ENCODE results near the gene ZFTA. TPM values are rescaled to one million over a fixed set of nuclear protein-coding genes. Genes with fewer than 3 reads are reported as not detected.
A peak's percentile ranks its signal among the peaks of the same experiment; 100 is the strongest.

Gene ZFTA
- polyA plus RNA-seq, 1 donor from 2014 or later: 82.5 TPM

DNA sequence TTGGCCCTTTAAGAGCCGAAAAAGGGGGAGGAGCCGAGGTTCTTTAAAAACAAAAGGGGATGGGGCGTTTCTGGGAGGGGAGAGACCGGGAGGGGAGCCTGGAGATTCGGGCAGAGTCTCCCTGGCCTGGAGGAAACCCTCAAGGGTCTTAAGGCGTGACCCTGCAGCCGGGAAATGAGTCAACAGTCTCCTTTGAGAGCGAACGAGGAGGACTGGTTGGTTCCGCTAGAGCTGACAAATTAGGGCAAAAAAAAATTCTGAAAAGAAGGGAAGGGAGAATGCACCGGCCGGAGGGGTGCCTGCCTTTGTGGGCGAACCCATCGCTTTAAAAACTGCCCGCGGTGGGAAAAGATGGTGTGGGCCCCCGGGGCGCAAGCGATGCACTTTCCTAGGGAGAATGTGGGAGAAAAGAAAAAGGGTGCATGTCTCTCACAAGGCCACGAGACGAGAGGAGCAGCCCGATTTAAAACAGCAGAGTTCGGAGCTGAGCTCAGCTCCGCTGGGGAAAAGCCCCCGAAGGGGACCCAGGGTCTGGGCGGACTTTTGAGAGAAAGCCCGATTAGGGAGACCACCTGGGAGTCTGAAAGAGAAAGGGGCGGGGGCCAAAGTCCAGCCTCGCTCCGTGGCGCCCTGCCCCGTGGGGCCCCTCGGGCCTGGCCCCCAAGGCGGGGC lies 874 bp downstream of the ZFTA start:
- H3K27ac ChIP-seq (ENCODE audit: low read length): peak overlapping the region; percentile 85
- H3F3A ChIP-seq (ENCODE audit: insufficient read depth, low read length, poor library complexity, severe bottlenecking): no peaks in the 10 kb centered on the region
- H3K9me2 ChIP-seq (ENCODE audit: insufficient read depth, low read length): no peaks in the 10 kb centered on the region
- H3K4me2 ChIP-seq (ENCODE audit: low read length): peak overlapping the region; percentile 96
- H3K79me2 ChIP-seq (replicated peaks; ENCODE audit: insufficient read depth, low read length): peaks cover 55% of the 10 kb centered on the region
- no peaks in the 10 kb centered on the region for H3K36me3 ChIP-seq (ENCODE audit: insufficient read depth, low read length)
- peaks cover 3% of the 10 kb centered on the region for H4K20me1 ChIP-seq (ENCODE audit: insufficient read depth)
- TF ChIP-seq RAD21 (conservative IDR thresholded peaks at IDR 0.05) (no peak), MXI1 (conservative IDR thresholded peaks at IDR 0.05; ENCODE audit: poor library complexity, severe bottlenecking) (peak; percentile 68), EZH2 (IDR thresholded peaks at IDR 0.05; ENCODE audit: borderline replicate concordance, insufficient read depth, low read length, poor library complexity, severe bottlenecking) (no peak), EP300 (conservative IDR thresholded peaks at IDR 0.05; ENCODE audit: poor library complexity, severe bottlenecking) (no peak), TAF1 (IDR thresholded peaks at IDR 0.05; ENCODE audit: low read depth) (no peak)
- TF ChIP-seq, protein P1, sequence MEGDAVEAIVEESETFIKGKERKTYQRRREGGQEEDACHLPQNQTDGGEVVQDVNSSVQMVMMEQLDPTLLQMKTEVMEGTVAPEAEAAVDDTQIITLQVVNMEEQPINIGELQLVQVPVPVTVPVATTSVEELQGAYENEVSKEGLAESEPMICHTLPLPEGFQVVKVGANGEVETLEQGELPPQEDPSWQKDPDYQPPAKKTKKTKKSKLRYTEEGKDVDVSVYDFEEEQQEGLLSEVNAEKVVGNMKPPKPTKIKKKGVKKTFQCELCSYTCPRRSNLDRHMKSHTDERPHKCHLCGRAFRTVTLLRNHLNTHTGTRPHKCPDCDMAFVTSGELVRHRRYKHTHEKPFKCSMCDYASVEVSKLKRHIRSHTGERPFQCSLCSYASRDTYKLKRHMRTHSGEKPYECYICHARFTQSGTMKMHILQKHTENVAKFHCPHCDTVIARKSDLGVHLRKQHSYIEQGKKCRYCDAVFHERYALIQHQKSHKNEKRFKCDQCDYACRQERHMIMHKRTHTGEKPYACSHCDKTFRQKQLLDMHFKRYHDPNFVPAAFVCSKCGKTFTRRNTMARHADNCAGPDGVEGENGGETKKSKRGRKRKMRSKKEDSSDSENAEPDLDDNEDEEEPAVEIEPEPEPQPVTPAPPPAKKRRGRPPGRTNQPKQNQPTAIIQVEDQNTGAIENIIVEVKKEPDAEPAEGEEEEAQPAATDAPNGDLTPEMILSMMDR (IDR thresholded peaks at IDR 0.05; ENCODE audit: poor library complexity, severe bottlenecking): no peak
- H3K9me3 ChIP-seq (ENCODE audit: low read length): no peaks in the 10 kb centered on the region
- H3K27me3 ChIP-seq (ENCODE audit: insufficient read depth, low read depth, low read length): no peaks in the 10 kb centered on the region
- peak overlapping the region; percentile 87 for H3K9ac ChIP-seq (ENCODE audit: low read length)
- peak overlapping the region; percentile 93 for H3K4me3 ChIP-seq (ENCODE audit: low read length)
- no peak overlapping the region for H2AFZ ChIP-seq (ENCODE audit: low read depth, low read length)

DNA sequence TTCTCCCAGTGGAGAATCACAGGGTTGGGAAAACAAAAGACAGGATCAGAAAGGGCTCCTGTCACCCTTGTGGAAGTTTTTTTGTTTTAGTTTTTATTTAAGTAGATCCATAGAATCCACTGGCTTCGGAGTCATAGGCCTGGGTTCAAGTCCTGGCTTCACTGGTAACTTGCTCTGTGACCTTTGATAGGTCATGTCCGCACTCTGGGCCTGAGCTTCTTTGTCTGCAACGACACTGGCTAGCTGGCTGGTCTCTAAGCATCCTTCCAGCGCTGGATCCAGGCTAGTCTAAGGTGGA lies 1.4 kb downstream of the ZFTA start:
- peak overlapping the region; percentile 87 for H3K9ac ChIP-seq (ENCODE audit: low read length)
- H3K36me3 ChIP-seq (ENCODE audit: insufficient read depth, low read length): no peaks in the 10 kb centered on the region
- H3K79me2 ChIP-seq (replicated peaks; ENCODE audit: insufficient read depth, low read length): peaks cover 55% of the 10 kb centered on the region
- H3K4me3 ChIP-seq (ENCODE audit: low read length): peak overlapping the region; percentile 93
- H3K9me2 ChIP-seq (ENCODE audit: insufficient read depth, low read length): no peaks in the 10 kb centered on the region
- TF ChIP-seq TAF1 (IDR thresholded peaks at IDR 0.05; ENCODE audit: low read depth): peak; percentile 3
- TF ChIP-seq, protein P1 (IDR thresholded peaks at IDR 0.05; ENCODE audit: poor library complexity, severe bottlenecking): no peak
- TF ChIP-seq EZH2 (IDR thresholded peaks at IDR 0.05; ENCODE audit: borderline replicate concordance, insufficient read depth, low read length, poor library complexity, severe bottlenecking): no peak
- H3K27ac ChIP-seq (ENCODE audit: low read length): peak overlapping the region; percentile 85
- no peaks in the 10 kb centered on the region for H3K27me3 ChIP-seq (ENCODE audit: insufficient read depth, low read depth, low read length)
- no peaks in the 10 kb centered on the region for H3F3A ChIP-seq (ENCODE audit: insufficient read depth, low read length, poor library complexity, severe bottlenecking)
- peak overlapping the region; percentile 96 for H3K4me2 ChIP-seq (ENCODE audit: low read length)
- no peak overlapping the region for H2AFZ ChIP-seq (ENCODE audit: low read depth, low read length)
- H4K20me1 ChIP-seq (ENCODE audit: insufficient read depth): peaks cover 3% of the 10 kb centered on the region
- H3K9me3 ChIP-seq (ENCODE audit: low read length): no peaks in the 10 kb centered on the region

DNA sequence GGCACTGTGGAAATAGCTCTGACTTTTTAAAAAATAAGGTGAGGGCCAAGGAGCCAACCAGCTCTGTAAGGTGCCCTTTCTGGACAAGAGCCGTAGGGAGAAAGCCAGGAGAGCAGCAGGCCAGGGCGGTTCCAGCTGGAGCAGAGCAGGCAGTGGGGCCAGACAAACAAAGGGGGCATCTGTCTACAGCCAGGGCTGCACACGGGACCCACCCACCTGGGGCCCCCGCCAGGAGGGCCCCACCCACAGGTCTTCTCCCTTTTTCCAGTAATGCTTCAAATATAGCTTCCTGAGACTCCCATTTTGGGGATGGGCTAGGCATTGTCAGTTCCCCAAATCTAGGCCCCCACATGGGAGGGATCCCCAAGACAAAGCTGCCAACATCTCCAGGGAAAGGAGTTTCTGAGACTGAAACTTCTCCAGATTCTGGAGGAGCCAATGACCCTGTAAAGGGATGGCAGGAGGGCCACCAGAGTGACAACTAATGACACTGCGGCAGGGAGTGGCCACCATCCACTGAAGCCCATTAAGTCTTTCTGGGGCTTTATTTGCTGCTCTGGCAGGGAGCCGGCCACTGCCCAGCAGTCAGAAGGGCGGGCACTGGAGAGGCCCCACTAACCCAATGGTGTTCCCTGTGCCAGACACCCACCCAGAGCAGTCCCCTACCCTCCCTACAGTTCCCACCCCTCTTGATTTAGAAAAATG lies 1.9 kb downstream of the ZFTA start:
- H3K9me2 ChIP-seq (ENCODE audit: insufficient read depth, low read length): no peaks in the 10 kb centered on the region
- no peaks in the 10 kb centered on the region for H3K9me3 ChIP-seq (ENCODE audit: low read length)
- peak overlapping the region; percentile 85 for H3K27ac ChIP-seq (ENCODE audit: low read length)
- H2AFZ ChIP-seq (ENCODE audit: low read depth, low read length): no peak overlapping the region
- peak overlapping the region; percentile 96 for H3K4me2 ChIP-seq (ENCODE audit: low read length)
- TF ChIP-seq POLR2AphosphoS5 (IDR thresholded peaks at IDR 0.05): no peak
- TF ChIP-seq, protein P2, sequence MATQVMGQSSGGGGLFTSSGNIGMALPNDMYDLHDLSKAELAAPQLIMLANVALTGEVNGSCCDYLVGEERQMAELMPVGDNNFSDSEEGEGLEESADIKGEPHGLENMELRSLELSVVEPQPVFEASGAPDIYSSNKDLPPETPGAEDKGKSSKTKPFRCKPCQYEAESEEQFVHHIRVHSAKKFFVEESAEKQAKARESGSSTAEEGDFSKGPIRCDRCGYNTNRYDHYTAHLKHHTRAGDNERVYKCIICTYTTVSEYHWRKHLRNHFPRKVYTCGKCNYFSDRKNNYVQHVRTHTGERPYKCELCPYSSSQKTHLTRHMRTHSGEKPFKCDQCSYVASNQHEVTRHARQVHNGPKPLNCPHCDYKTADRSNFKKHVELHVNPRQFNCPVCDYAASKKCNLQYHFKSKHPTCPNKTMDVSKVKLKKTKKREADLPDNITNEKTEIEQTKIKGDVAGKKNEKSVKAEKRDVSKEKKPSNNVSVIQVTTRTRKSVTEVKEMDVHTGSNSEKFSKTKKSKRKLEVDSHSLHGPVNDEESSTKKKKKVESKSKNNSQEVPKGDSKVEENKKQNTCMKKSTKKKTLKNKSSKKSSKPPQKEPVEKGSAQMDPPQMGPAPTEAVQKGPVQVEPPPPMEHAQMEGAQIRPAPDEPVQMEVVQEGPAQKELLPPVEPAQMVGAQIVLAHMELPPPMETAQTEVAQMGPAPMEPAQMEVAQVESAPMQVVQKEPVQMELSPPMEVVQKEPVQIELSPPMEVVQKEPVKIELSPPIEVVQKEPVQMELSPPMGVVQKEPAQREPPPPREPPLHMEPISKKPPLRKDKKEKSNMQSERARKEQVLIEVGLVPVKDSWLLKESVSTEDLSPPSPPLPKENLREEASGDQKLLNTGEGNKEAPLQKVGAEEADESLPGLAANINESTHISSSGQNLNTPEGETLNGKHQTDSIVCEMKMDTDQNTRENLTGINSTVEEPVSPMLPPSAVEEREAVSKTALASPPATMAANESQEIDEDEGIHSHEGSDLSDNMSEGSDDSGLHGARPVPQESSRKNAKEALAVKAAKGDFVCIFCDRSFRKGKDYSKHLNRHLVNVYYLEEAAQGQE (IDR thresholded peaks at IDR 0.05; ENCODE audit: borderline replicate concordance): no peak
- TF ChIP-seq TAF1 (IDR thresholded peaks at IDR 0.05; ENCODE audit: low read depth): no peak
- no peak for TF ChIP-seq EP300 (conservative IDR thresholded peaks at IDR 0.05; ENCODE audit: poor library complexity, severe bottlenecking)
- no peak for TF ChIP-seq SMC3 (conservative IDR thresholded peaks at IDR 0.05; ENCODE audit: poor library complexity)
- no peak for TF ChIP-seq MXI1 (conservative IDR thresholded peaks at IDR 0.05; ENCODE audit: poor library complexity, severe bottlenecking)
- no peaks in the 10 kb centered on the region for H3K36me3 ChIP-seq (ENCODE audit: insufficient read depth, low read length)
- H3K4me3 ChIP-seq (ENCODE audit: low read length): peak overlapping the region; percentile 93
- H4K20me1 ChIP-seq (ENCODE audit: insufficient read depth): peaks cover 3% of the 10 kb centered on the region
- peaks cover 60% of the 10 kb centered on the region for H3K79me2 ChIP-seq (replicated peaks; ENCODE audit: insufficient read depth, low read length)
- H3F3A ChIP-seq (ENCODE audit: insufficient read depth, low read length, poor library complexity, severe bottlenecking): no peaks in the 10 kb centered on the region
- H3K9ac ChIP-seq (ENCODE audit: low read length): peak overlapping the region; percentile 87
- H3K27me3 ChIP-seq (ENCODE audit: insufficient read depth, low read depth, low read length): no peaks in the 10 kb centered on the region
